A549 (cell line): ENCODE data around the gene FGFR2.

Experiments
- CEBPB ChIP-seq, 2 experiments: fragments of >200 bp in 1 of 2; sonication (Bioruptor Twin) in 1 of 2; formaldehyde crosslinking in 1 of 2; IDR thresholded peaks; 2 replicates each; pipeline ENCODE4 v1.6.1; 2012 to 2016
- CTCF ChIP-seq: fragments of >200 bp; sonication (Bioruptor Twin); formaldehyde crosslinking; IDR thresholded peaks from 3 replicates; pipeline ENCODE4 v1.5.1; 2016
- ESRRA ChIP-seq: fragments of 150-350 bp; IDR thresholded peaks from 2 replicates; pipeline ENCODE4 v1.6.1; 2014; ENCODE audit warnings: mild to moderate bottlenecking, low read length, borderline replicate concordance
- HOXB5 ChIP-seq: fragments of 250-450 bp; sonication (Bioruptor Pico); IDR thresholded peaks from 2 replicates; pipeline ENCODE4 v1.5.0; 2020; ENCODE audit warnings: mild to moderate bottlenecking, moderate library complexity
- JUNB ChIP-seq: fragments of >200 bp; sonication (Bioruptor Twin); formaldehyde crosslinking; IDR thresholded peaks from 2 replicates; pipeline ENCODE4 v1.6.1; 2016
- KDM5A ChIP-seq: fragments of 200-600 bp; sonication (generic); IDR thresholded peaks from 2 replicates; pipeline ENCODE4 v1.6.1; 2016; ENCODE audit warnings: antibody characterized with exemption, mild to moderate bottlenecking
- NR3C1 ChIP-seq: fragments of >200 bp; sonication (Bioruptor Twin); formaldehyde crosslinking; IDR thresholded peaks from 3 replicates; pipeline ENCODE4 v1.6.1; 2017
- PBX3 ChIP-seq: IDR thresholded peaks from 2 replicates; pipeline ENCODE4 v1.6.1; 2012
- POLR2A ChIP-seq: IDR thresholded peaks from 2 replicates; pipeline ENCODE4 v1.6.1; 2012; ENCODE audit warnings: mild to moderate bottlenecking, low read length
- RAD21 ChIP-seq, 2 experiments: fragments of >200 bp in 1 of 2; sonication (Bioruptor Twin) in 1 of 2; formaldehyde crosslinking in 1 of 2; IDR thresholded peaks in 1 of 2; conservative IDR thresholded peaks in 1 of 2; 2 replicates in 1 of 2; 3 replicates in 1 of 2; pipeline ENCODE4 v1.6.1; 2012 to 2018; ENCODE audit warnings: inconsistent platforms in 1 of 2
- SREBF2 ChIP-seq: fragments of 450-650 bp; IDR thresholded peaks from 2 replicates; pipeline ENCODE4 v1.6.1; 2014; ENCODE audit warnings: mild to moderate bottlenecking, moderate library complexity
- ZC3H11A ChIP-seq: fragments of 450-650 bp; IDR thresholded peaks from 2 replicates; pipeline ENCODE4 v1.6.1; 2014; ENCODE audit warnings: antibody characterized with exemption, mild to moderate bottlenecking
- ZNF302 ChIP-seq: fragments of 250-450 bp; sonication (Bioruptor Pico); IDR thresholded peaks from 2 replicates; pipeline ENCODE4 v1.9.0; 2021; ENCODE audit warnings: inconsistent platforms, mild to moderate bottlenecking, moderate library complexity
- TF ChIP-seq, protein P1 (sequence below): IDR thresholded peaks from 2 replicates; pipeline ENCODE4 v1.6.1; 2012

GRCh38 chr10:121589553-121589952, 8.7 kb downstream of the FGFR2 start:
- no peak for TF ChIP-seq ZC3H11A
- no peak for TF ChIP-seq CTCF
- TF ChIP-seq ESRRA = no peak
- no peak for TF ChIP-seq NR3C1
- TF ChIP-seq, protein P1, sequence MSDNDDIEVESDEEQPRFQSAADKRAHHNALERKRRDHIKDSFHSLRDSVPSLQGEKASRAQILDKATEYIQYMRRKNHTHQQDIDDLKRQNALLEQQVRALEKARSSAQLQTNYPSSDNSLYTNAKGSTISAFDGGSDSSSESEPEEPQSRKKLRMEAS = no peak
- TF ChIP-seq KDM5A = no peak
- TF ChIP-seq PBX3 = no peak
- no peak for TF ChIP-seq JUNB
- TF ChIP-seq SREBF2 = no peak
- no peak for TF ChIP-seq POLR2A
- TF ChIP-seq RAD21 (conservative IDR thresholded peaks at IDR 0.05 in 1 of 2, IDR thresholded peaks at IDR 0.05 in 1 of 2) = no peak
- no peak for TF ChIP-seq HOXB5 (CRISPR knock-in tag)
- TF ChIP-seq CEBPB (IDR thresholded peaks at IDR 0.05) = no peak
- no peak for TF ChIP-seq ZNF302 (CRISPR knock-in tag)
